HG03432 (cell line): Measurements from ENCODE around the gene FGFRL1.
"Not testable (repeated sequence)": the region's sequence is repeated elsewhere in the genome, so short reads cannot be mapped to it uniquely, and the experiment has no call there.

Experiments
- ATAC-seq: cut with Tn5 transposase; IDR thresholded peaks from one replicate; pipeline ENCODE4 v1.9.1; 2021; ENCODE audit warnings: mild to moderate bottlenecking, moderate library complexity; ENCODE audit not compliant: unreplicated experiment

FGFRL1 gene

DNA sequence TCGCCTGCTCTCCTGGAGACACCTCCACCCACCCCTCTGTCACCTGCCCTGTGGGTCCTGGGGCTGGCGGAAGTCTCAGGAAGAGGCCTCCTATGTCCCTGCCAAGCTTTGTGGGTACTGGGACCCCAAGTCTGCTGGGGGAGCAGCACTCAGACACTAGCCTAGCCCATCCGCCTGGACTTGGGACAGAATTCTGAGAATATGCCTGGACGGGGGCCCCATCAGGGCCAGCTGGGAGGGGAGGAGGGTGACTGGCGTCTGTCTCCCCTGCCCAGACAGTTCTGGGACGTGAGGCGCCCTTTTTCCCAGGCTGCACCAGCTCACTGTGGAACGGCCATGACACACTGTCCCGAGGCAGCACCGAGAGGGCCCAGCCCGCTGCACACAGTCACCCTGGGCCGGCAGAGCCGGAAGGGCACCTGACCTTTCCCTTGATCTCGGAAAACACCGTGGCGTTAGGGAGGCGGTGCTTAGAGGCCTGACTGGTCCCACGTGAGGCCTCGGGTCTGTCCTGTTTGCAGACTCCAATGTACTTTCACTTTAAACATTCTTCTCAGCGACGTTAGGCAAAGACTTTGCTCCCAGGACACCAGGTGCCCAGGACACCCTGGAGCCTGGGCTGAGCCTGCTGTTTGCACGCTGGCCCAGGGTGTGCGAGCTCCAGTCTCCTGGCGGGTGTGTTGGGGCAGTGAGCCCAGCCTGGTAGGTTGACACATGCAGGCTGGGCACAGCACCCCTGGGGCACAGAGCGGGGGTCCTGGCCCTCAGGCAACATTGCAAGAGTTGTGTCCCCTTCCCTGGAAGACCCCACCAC, 18.9 kb upstream of the FGFRL1 start:
- no peak for ATAC-seq

- ATAC-seq = no peak
Observed at GRCh38 chr4:993111-994029, 18.1 kb upstream of the FGFRL1 start, which contains the start of gene SLC26A1. Gene SLC26A1, minus strand, starts transcription at chr4:993404. Its CDS starts 1,701 bp downstream, at chr4:991703.

DNA sequence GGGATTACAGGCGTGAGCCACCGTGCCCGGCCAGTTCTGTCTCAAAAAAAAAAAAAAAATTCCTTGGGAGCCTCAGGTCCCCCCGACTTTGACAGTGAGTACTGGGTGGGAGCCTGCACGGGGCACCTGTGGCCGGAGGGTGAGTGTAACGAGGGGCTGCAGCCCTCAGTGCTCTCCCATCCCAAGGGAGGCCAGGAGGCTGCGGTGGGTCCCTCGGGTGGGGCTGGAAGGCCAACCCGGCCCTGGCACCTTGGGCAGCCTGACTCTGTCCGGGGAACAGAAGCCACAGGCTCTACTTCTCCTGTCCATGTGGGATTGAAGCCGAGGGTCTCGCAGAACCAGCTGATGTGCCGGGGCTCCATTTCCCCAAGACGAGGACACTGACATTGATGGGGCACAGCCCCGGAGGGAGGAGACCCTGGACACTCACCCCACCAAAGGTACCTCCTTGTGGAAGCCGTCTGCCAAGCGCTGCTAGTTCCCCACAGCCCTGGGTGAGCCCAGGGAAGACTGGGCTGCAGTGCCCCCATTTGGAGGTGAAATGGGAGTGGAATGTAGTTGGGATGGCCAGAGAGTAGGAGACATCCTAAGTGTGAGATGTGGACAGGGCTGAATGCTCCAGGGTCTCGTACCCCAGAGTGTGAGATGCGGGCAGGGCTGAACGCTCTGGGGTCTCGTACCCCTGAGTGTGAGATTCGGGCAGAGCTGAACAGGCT, 16.0 kb upstream of the FGFRL1 start:
- ATAC-seq = no peak

- ATAC-seq = no peak
Observed at GRCh38 chr4:996030-996996, 15.1 kb upstream of the FGFRL1 start.

- no peak for ATAC-seq
Observed at GRCh38 chr4:996997-997374, 14.4 kb upstream of the FGFRL1 start.

GRCh38 chr4:997375-998071, 13.9 kb upstream of the FGFRL1 start:
- ATAC-seq = no peak

DNA sequence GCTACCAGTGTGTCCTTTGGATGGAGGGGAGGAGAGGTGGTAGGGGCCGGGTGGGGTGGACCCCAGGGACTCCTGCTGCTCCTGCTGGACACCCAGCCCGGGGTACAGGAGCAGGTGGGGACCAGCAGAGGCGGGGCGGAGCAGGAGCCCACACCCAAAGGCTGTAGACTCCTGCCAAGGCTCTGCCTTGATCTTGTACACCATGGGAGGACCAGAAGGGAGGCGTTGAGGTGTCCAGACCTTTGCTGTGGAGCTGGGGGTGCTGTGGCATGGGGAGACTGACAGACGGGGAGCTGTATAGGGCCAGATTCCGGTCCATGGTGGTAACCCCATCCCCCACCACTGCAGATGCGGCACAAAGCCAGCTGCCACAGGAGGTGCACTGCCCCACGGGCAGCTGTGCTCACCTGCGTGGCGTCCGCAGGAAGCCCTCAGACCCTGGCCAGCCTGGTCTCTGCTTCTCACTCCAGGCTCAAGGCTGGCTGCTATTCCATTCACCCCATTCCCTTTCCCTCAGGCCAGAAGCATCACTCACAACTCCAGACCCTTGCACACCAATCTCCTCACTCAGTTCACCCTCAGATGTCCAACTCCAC, 13.2 kb upstream of the FGFRL1 start:
- ATAC-seq = no peak

- not testable (repeated sequence) for ATAC-seq
Observed at GRCh38 chr4:999240-999863, 12.1 kb upstream of the FGFRL1 start.

- no peak for ATAC-seq
Observed at GRCh38 chr4:999882-1000425, 11.5 kb upstream of the FGFRL1 start.

GRCh38 chr4:1000686-1001260, 10.7 kb upstream of the FGFRL1 start:
- no peak for ATAC-seq

GRCh38 chr4:1001561-1002130, 9.8 kb upstream of the FGFRL1 start:
- no peak for ATAC-seq

GRCh38 chr4:1002131-1002630, 9.2 kb upstream of the FGFRL1 start:
- ATAC-seq = no peak

GRCh38 chr4:1002631-1003251, 8.7 kb upstream of the FGFRL1 start:
- no peak for ATAC-seq

GRCh38 chr4:1003271-1004070, 8.0 kb upstream of the FGFRL1 start:
- no peak for ATAC-seq

DNA sequence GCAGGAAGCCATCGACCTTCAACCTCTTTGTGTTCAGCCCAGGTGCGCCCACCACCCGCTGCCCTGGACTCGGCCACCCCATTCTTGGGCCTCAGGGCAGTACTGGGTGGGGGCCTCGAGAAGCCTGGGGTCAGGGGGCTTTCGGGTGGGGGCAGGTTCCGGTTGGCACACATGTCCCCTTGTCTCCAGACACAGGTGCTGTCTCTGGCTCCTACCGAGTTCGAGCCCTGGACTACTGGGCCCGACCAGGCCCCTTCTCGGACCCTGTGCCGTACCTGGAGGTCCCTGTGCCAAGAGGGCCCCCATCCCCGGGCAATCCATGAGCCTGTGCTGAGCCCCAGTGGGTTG, 7.4 kb upstream of the FGFRL1 start:
- ATAC-seq = no peak
